ENCODE measurements around the gene GSE1.

Gene GSE1

GRCh38 chr16:85719605-85720301, 106.6 kb downstream of the GSE1 start:
- DNase-seq (ENCODE audit: low read depth in 2 of 2, low spot score in 1 of 2): no peak

DNA sequence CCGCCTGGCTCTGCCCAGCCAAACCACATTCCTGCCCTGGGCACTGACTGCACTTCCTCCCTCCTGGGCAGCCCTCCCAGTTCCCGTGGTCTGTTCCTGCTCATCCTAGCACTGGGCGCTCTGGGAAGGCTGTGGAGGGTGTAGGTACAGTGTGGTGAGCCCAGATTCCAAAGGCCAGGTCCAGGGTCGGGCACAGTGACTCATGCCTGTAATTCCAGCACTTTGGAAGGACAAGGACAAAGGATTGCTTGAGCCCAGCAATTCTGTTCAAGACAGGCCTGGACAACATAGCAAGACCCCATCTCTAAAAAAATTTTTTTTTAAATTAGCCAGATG, 107.1 kb downstream of the GSE1 start:
- DNase-seq (ENCODE audit: low read depth in 2 of 2, low spot score in 1 of 2): no peak

DNA sequence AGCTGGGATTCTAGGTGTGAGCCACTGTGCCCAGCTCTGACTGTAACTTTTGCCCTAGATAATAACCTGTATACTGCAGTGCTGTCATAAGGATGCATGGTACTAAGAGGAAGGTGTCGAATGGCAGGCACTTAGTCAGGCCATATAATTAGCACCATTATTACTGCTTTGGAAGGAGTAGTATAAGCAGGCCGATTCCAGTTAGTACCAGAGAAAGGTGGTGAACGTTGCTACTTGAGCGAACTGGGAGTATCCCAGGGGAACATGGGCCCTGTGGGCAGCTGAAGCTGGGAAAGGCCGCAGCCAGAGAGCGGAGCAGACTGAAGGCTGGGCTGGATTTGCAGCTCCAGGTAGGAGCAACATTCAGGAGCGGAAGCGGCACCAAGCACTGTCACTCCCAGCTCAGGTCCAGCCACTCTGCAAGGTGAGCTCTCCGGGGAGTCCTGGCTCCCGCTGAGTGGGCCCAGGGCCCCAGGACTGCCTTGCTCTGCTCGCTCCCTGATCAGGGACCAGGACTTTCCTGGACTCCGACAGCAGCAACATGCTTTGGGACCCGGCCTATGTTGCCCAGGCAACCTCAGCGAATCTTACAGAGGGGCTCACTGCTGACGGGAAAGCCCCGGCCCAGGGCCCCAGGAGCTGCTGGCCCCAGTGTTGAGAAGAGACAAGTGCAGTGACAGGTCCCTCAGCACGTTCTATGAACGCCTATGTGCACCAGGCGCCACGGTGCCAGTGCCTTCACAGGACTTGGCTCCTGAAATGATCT, 109.2 kb downstream of the GSE1 start:
- DNase-seq (ENCODE audit: low read depth in 2 of 2, low spot score in 1 of 2): no peak

- no peak for DNase-seq (ENCODE audit: low read depth in 2 of 2, low spot score in 1 of 2)
Measured at GRCh38 chr16:85724126-85724879, 111.2 kb downstream of the GSE1 start.

DNA sequence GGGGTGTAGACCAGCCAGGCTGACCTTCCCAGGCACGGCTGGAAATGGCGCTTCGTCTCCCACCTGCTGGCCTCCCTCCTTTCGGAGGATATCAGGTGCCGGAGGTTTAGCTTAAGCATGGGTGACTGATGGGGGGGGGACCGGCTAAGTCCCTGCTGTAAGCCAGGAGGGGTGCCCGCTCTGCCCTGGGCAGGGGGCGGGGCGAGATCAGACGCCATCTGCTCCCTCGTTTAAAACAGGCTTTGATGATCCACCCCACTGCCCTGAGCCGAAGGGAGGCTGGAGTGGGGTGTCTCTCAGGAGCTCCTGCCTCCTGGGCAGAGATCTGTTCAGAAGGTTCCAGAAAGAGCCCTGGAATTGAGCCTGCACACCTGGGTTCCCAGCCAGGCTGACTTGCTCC, 111.8 kb downstream of the GSE1 start:
- DNase-seq (ENCODE audit: low read depth in 2 of 2, low spot score in 1 of 2): no peak

Data from stimulated activated CD8-positive, alpha-beta memory T cell treated with anti-CD3 and anti-CD28 coated beads, Interleukin-4, amount 100 ng/mL, for 4 hours (primary cell).